Measurements from ENCODE around the gene KIAA1614.

KIAA1614 gene

DNA sequence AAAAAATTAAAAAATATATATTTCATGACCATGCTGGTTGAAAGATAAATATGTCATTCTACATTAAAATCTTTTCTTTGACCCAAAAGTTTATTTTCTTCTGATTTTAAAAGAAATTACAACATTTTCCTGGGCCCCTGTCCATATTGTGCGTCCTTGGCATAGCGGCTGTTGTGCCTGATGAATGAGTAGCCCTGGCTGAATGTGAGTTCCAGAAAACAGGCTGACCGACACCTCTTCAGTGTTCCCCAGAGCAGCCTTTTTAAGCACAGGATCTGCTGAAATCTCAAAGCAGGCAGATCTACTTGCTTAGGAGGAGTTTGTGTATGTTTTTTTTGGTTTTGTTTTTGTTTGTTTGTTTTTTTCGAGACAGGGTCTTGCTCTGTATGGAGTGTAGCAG, 19.7 kb downstream of the KIAA1614 start:
- no peak for ATAC-seq (replicated peaks; ENCODE audit: extremely low read depth, poor library complexity, severe bottlenecking)
- no peak overlapping the region for H3K4me3 Mint-ChIP-seq

DNA sequence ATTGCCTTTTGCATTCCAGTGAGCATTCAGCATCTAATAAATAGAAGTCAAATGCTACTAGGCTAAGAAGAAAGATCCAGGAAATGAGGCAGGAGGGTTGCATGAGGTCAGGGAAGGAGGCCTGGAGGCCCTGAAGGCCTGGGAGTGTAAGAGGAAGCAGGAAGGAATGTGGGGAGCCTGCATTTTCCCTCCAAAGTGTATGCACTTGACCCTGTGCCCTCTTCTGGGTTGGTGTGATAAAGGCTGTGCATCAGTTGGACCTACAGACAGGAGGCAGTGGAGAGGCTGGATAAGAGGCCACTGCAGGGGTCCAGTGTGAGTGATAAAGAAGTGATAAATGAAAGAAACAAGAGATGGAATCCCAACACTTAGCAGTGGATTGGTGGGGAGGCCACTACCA, 20.4 kb downstream of the KIAA1614 start:
- H3K27ac Mint-ChIP-seq (ENCODE audit: low read depth) = no peak overlapping the region
- no peak overlapping the region for H3K4me3 Mint-ChIP-seq
- H3K4me1 Mint-ChIP-seq = peaks cover 6% of the 10 kb centered on the region
- no peaks in the 10 kb centered on the region for H3K9me3 Mint-ChIP-seq
- no peaks in the 10 kb centered on the region for H3K27me3 Mint-ChIP-seq
- no peak for DNase-seq (ENCODE audit: low spot score in 2 of 2)
- ATAC-seq (replicated peaks; ENCODE audit: extremely low read depth, poor library complexity, severe bottlenecking) = no peak
- H3K36me3 Mint-ChIP-seq (ENCODE audit: insufficient read depth) = no peaks in the 10 kb centered on the region

More for the DNA sequence above, 19.7 kb downstream of the KIAA1614 start:
- Mint-ChIP-seq H3K9me3 (no peaks in the 10 kb centered on the region), H3K27me3 (no peaks in the 10 kb centered on the region), H3K27ac (ENCODE audit: low read depth) (no peak overlapping the region), H3K4me1 (no peaks in the 10 kb centered on the region), H3K36me3 (ENCODE audit: insufficient read depth) (no peaks in the 10 kb centered on the region)
- DNase-seq (ENCODE audit: low spot score in 2 of 2) = no peak

GRCh38 chr1:180934563-180934962, 21.9 kb downstream of the KIAA1614 start:
- no peak overlapping the region for H3K4me3 Mint-ChIP-seq
- H3K4me1 Mint-ChIP-seq = peaks cover 10% of the 10 kb centered on the region
- H3K36me3 Mint-ChIP-seq (ENCODE audit: insufficient read depth) = peaks cover 1% of the 10 kb centered on the region
- no peak overlapping the region for H3K27ac Mint-ChIP-seq (ENCODE audit: low read depth)
- H3K27me3 Mint-ChIP-seq = no peaks in the 10 kb centered on the region
- no peaks in the 10 kb centered on the region for H3K9me3 Mint-ChIP-seq
- ATAC-seq (replicated peaks; ENCODE audit: extremely low read depth, poor library complexity, severe bottlenecking) = no peak
- no peak for DNase-seq (ENCODE audit: low spot score in 2 of 2)

DNA sequence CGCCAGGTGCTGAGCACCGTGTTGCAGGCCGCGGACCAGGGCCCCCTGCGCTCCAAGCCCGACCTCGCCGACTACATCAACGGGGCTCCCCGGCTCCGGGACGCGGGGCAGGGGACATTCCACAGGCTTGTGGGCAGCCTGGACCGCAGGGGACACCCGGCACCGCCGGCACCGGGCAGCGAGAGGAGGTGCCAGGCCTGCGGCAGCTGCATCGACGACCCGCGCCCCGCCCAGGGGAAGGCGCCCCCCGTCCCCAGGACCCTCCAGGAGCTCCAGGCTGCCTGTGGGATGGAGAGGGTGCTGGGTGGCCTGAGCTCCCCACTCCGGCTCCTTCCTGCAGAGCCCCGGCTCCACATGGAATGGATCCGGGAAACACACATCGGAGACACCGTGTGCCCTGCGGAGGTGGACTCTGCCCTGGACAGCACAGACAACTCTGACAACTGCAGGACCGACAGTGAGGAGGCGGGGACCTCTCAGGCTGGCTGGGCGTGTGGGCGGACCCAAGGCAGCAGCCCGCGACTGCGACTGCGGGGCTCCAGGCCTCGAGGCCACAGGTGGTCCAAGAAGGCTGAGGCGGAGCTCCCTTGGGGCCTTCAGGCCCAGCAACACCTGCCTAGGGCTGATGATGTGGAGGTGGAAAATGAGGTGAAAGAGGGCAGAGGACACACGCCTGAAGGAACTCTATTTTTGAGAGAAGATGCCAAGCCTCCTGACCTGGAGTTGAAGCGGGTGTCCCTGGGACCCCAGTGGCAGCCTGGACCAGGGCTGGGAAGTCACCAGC, 22.8 kb downstream of the KIAA1614 start:
- no peak for ATAC-seq (replicated peaks; ENCODE audit: extremely low read depth, poor library complexity, severe bottlenecking)
- peaks cover 10% of the 10 kb centered on the region for H3K4me1 Mint-ChIP-seq
- no peak for DNase-seq (ENCODE audit: low spot score in 2 of 2)
- H3K36me3 Mint-ChIP-seq (ENCODE audit: insufficient read depth) = peaks cover 2% of the 10 kb centered on the region
- no peak overlapping the region for H3K27ac Mint-ChIP-seq (ENCODE audit: low read depth)
- H3K4me3 Mint-ChIP-seq = no peak overlapping the region
- no peaks in the 10 kb centered on the region for H3K9me3 Mint-ChIP-seq
- H3K27me3 Mint-ChIP-seq = no peaks in the 10 kb centered on the region

DNA sequence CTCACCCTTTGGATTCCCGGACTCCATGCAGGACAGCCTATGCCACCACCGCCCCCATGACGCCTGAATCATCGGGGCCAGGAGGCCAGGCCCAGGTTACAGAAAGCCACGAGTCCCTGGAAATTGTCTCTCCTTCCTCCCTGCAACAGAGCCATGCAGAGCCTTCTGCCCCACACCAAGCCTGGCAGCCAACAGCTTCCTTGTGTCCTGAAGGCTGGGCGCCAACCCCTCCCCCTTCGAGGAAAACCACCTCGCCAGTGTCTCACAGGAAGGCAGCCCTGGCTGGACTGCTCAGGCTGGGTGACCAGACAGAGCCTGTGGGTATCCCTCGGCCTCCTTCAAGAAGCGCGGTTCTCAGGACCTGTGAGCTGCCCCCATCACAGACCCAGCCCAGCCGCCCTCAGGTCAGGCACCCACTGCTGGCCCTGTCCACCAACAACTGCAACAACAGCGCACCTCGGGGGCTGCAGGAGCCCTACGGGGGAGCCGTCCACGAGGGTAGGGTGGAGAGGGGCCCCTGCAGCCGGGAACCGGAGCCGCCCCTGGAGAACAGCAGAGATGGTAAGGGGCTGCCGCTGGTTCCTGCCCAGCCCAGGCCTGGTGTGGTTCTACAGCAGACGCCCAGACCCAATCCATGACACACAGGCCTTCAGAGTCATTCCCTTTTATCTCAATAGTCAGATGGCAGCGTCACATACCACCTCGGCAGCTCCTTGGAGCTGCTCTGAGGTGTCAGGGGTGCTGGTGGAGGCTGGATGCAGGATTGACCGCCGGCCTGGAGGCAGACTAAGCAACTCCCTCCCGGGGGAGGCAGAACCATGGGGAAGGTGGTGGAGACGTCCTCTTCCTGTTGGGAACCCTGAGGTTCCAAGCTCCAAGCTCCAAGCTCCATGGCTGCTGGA, 23.7 kb downstream of the KIAA1614 start:
- Mint-ChIP-seq H3K27ac (ENCODE audit: low read depth) (no peak overlapping the region), H3K36me3 (ENCODE audit: insufficient read depth) (peaks cover 2% of the 10 kb centered on the region), H3K4me3 (no peak overlapping the region), H3K9me3 (no peaks in the 10 kb centered on the region), H3K27me3 (no peaks in the 10 kb centered on the region), H3K4me1 (peaks cover 10% of the 10 kb centered on the region)
- DNase-seq (ENCODE audit: low spot score in 2 of 2) (no peak), ATAC-seq (replicated peaks; ENCODE audit: extremely low read depth, poor library complexity, severe bottlenecking) (no peak)

DNA sequence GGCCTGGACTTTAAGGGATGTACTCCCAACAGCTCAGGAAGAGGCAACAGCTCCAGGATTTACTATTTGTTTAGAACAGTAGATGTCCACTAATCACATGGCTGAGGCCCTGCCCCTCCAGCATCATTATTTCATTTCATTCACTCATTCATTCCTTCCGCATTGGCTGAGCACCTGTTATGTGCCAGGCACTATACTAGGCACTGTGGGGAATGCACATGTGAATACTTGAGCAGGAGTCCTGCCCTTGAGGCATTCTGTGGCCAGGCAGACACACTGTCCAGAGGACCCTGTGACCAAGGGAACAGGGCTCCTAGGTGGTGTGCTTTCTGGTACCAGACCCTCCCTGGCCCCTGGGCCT, 24.3 kb downstream of the KIAA1614 start:
- Mint-ChIP-seq H3K4me1 (peaks cover 10% of the 10 kb centered on the region), H3K27ac (ENCODE audit: low read depth) (no peak overlapping the region)

GRCh38 chr1:180937624-180938225, 25.0 kb downstream of the KIAA1614 start:
- ATAC-seq (replicated peaks; ENCODE audit: extremely low read depth, poor library complexity, severe bottlenecking) (no peak), DNase-seq (ENCODE audit: low spot score in 2 of 2) (no peak)
- Mint-ChIP-seq H3K36me3 (ENCODE audit: insufficient read depth) (peaks cover 2% of the 10 kb centered on the region), H3K27ac (ENCODE audit: low read depth) (no peak overlapping the region), H3K4me1 (peaks cover 10% of the 10 kb centered on the region), H3K27me3 (no peaks in the 10 kb centered on the region), H3K4me3 (no peak overlapping the region), H3K9me3 (no peaks in the 10 kb centered on the region)

More for the DNA sequence above, 24.3 kb downstream of the KIAA1614 start:
- DNase-seq (ENCODE audit: low spot score in 2 of 2) = no peak
- Mint-ChIP-seq H3K4me3 (no peak overlapping the region), H3K36me3 (ENCODE audit: insufficient read depth) (peaks cover 2% of the 10 kb centered on the region), H3K27me3 (no peaks in the 10 kb centered on the region), H3K9me3 (no peaks in the 10 kb centered on the region)
- no peak for ATAC-seq (replicated peaks; ENCODE audit: extremely low read depth, poor library complexity, severe bottlenecking)

GRCh38 chr1:180939073-180939710, 26.5 kb downstream of the KIAA1614 start:
- peaks cover 2% of the 10 kb centered on the region for H3K36me3 Mint-ChIP-seq (ENCODE audit: insufficient read depth)
- H3K9me3 Mint-ChIP-seq = no peaks in the 10 kb centered on the region
- no peak overlapping the region for H3K27ac Mint-ChIP-seq (ENCODE audit: low read depth)
- no peak for ATAC-seq (replicated peaks; ENCODE audit: extremely low read depth, poor library complexity, severe bottlenecking)
- peaks cover 10% of the 10 kb centered on the region for H3K4me1 Mint-ChIP-seq
- no peak overlapping the region for H3K4me3 Mint-ChIP-seq
- no peaks in the 10 kb centered on the region for H3K27me3 Mint-ChIP-seq
- no peak for DNase-seq (ENCODE audit: low spot score in 2 of 2)

DNA sequence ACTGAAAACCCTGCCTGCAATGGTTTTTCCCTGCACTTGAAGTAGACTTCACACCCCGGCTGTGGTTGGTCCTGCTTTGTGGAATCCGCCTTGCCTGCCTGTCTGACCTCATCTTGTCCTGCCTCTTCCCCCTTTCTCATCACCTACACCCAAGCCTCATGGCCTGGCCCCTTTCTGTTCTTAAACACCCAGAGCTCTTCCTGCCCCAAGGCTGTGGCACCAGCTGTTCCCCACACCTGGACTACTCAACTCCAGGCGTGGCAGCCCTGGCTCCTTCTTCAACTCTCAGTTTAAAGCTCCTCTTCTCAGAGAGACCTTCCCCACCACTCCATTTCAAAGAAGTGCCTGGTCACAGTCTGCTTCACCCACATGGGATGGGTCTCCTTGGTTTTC, 27.0 kb downstream of the KIAA1614 start:
- ATAC-seq (replicated peaks; ENCODE audit: extremely low read depth, poor library complexity, severe bottlenecking) (no peak), DNase-seq (ENCODE audit: low spot score in 2 of 2) (no peak)
- H3K9me3 Mint-ChIP-seq = no peaks in the 10 kb centered on the region
- H3K27me3 Mint-ChIP-seq = no peaks in the 10 kb centered on the region
- H3K4me1 Mint-ChIP-seq = peaks cover 10% of the 10 kb centered on the region
- H3K27ac Mint-ChIP-seq (ENCODE audit: low read depth) = no peak overlapping the region
- no peak overlapping the region for H3K4me3 Mint-ChIP-seq
- peaks cover 2% of the 10 kb centered on the region for H3K36me3 Mint-ChIP-seq (ENCODE audit: insufficient read depth)

DNA sequence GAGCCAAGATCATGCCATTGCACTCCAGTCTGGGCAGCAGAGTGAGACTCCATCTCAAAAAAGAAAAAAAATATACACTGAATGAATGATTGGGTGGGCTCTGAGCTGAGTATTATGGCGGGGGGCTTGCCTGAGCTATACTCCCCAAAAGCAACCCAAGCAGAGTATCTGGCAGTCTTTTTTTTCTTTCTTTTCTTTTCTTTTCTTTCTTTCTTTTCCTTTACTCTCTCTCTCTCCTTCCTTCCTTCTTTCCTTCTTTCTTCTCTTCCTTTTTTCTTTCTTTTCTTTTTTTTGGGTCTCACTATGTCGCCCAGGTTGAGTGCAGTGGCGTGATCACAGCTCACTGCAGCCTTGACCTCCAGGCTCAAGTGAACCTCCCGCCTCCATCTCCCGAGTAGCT, 27.7 kb downstream of the KIAA1614 start:
- ATAC-seq (replicated peaks; ENCODE audit: extremely low read depth, poor library complexity, severe bottlenecking) = no peak
- DNase-seq (ENCODE audit: low spot score in 2 of 2) = no peak
- Mint-ChIP-seq H3K27ac (ENCODE audit: low read depth) (no peak overlapping the region), H3K4me1 (peaks cover 10% of the 10 kb centered on the region), H3K4me3 (no peak overlapping the region), H3K9me3 (no peaks in the 10 kb centered on the region), H3K27me3 (no peaks in the 10 kb centered on the region), H3K36me3 (ENCODE audit: insufficient read depth) (peaks cover 2% of the 10 kb centered on the region)

GRCh38 chr1:180941518-180942275, 29.0 kb downstream of the KIAA1614 start:
- Mint-ChIP-seq H3K27ac (ENCODE audit: low read depth) (no peak overlapping the region), H3K27me3 (no peaks in the 10 kb centered on the region), H3K4me1 (peaks cover 10% of the 10 kb centered on the region), H3K9me3 (no peaks in the 10 kb centered on the region), H3K4me3 (no peak overlapping the region), H3K36me3 (ENCODE audit: insufficient read depth) (peaks cover 2% of the 10 kb centered on the region)
- ATAC-seq (replicated peaks; ENCODE audit: extremely low read depth, poor library complexity, severe bottlenecking) (no peak), DNase-seq (ENCODE audit: low spot score in 2 of 2) (no peak)

- Mint-ChIP-seq H3K4me1 (no peaks in the 10 kb centered on the region), H3K27ac (ENCODE audit: low read depth) (no peak overlapping the region), H3K9me3 (no peaks in the 10 kb centered on the region), H3K4me3 (no peak overlapping the region), H3K36me3 (ENCODE audit: insufficient read depth) (peaks cover 3% of the 10 kb centered on the region), H3K27me3 (no peaks in the 10 kb centered on the region)
- ATAC-seq (replicated peaks; ENCODE audit: extremely low read depth, poor library complexity, severe bottlenecking) = no peak
- no peak for DNase-seq (ENCODE audit: low spot score in 2 of 2)
Measured at GRCh38 chr1:180945151-180945550, 32.5 kb downstream of the KIAA1614 start.

Measured in central memory CD8-positive, alpha-beta T cell (primary cell).